Measurements from ENCODE around the gene CLOCK. TPM values are rescaled to one million over a fixed set of nuclear protein-coding genes. Genes with fewer than 3 reads are reported as not detected.

The CLOCK gene
- total RNA-seq, 4 donors from 2014 or later = 24.5 to 42.6 (median 34.8) TPM

- Histone ChIP-seq H3K4me1 (peaks cover 6 to 29% (median 19%) of the 10 kb centered on the region in 4 donors), H3K27ac (replicated peaks in 1 of 4) (no peak overlapping the region), H3K9me3 (no peaks in the 10 kb centered on the region), H3K27me3 (no peaks in the 10 kb centered on the region), H3K36me3 (no peaks in the 10 kb centered on the region), H3K4me3 (no peak overlapping the region)
- TF ChIP-seq CTCF (IDR thresholded peaks at IDR 0.05) = no peak
- no peak for DNase-seq (ENCODE audit: extremely low spot score)
- WGBS = 80% methylated on average over 2 of the region's 2 CpGs
- intact Hi-C loops (cut with DNase I) = loop anchor here (5.0 to 10.0 kb wide), 5 partner anchors 108 to 555 kb away; partner anchors contain the start of genes EXOC1, SRD5A3 and TMEM165
Measured at GRCh38 chr4:55549888-55550287, 3.2 kb upstream of the CLOCK start.

- peak overlapping the region; percentile 98 to 100 (median 98) for H3K27ac ChIP-seq (replicated peaks in 1 of 4)
- TF ChIP-seq CTCF (IDR thresholded peaks at IDR 0.05) (no peak), POLR2AphosphoS5 (IDR thresholded peaks at IDR 0.05) (no peak), EP300 (IDR thresholded peaks at IDR 0.05) (no peak)
- no peaks in the 10 kb centered on the region for H3K36me3 ChIP-seq
- 66% methylated on average over 4 of the region's 4 CpGs for WGBS
- no peak for DNase-seq (ENCODE audit: extremely low spot score)
- H3K9me3 ChIP-seq = no peaks in the 10 kb centered on the region
- peak overlapping the region; percentile 92 to 100 (median 96) for H3K4me3 ChIP-seq
- no peaks in the 10 kb centered on the region for H3K27me3 ChIP-seq
- H3K4me1 ChIP-seq = peaks cover 8 to 30% (median 22%) of the 10 kb centered on the region in 4 donors
- intact Hi-C loops (cut with DNase I) = loop anchor here (5.0 kb wide), 4 partner anchors 106 to 304 kb away; partner anchors contain the start of genes EXOC1, SRD5A3 and TMEM165
Measured at GRCh38 chr4:55547918-55548317, 1.2 kb upstream of the CLOCK start.

- Histone ChIP-seq H3K4me3 (peak overlapping the region; percentile 92 to 100 (median 96)), H3K36me3 (no peaks in the 10 kb centered on the region), H3K9me3 (no peaks in the 10 kb centered on the region), H3K27ac (replicated peaks in 1 of 4) (peak overlapping the region; percentile 98 to 100 (median 98)), H3K27me3 (no peaks in the 10 kb centered on the region), H3K4me1 (peaks cover 8 to 34% (median 21%) of the 10 kb centered on the region in 4 donors)
- DNase-seq (ENCODE audit: extremely low spot score) = no peak
- intact Hi-C loops (cut with DNase I) = loop anchor here (5.0 kb wide), 4 partner anchors 105 to 305 kb away; partner anchors contain the start of genes EXOC1, SRD5A3 and TMEM165
- TF ChIP-seq POLR2A (IDR thresholded peaks at IDR 0.05; ENCODE audit: low read depth) (no peak), EP300 (IDR thresholded peaks at IDR 0.05) (no peak), CTCF (IDR thresholded peaks at IDR 0.05) (no peak), POLR2AphosphoS5 (IDR thresholded peaks at IDR 0.05) (no peak)
- WGBS = 0% methylated on average over 9 of the region's 10 CpGs
Measured at GRCh38 chr4:55547466-55547770, 709 bp upstream of the CLOCK start.

GRCh38 chr4:55546506-55546755, 278 bp downstream of the CLOCK start:
- Histone ChIP-seq H3K27me3 (no peaks in the 10 kb centered on the region), H3K36me3 (no peaks in the 10 kb centered on the region), H3K27ac (replicated peaks in 1 of 4) (peak overlapping the region; percentile 98 to 100 (median 98)), H3K4me1 (peaks cover 8 to 34% (median 21%) of the 10 kb centered on the region in 4 donors), H3K4me3 (peak overlapping the region; percentile 92 to 100 (median 96)), H3K9me3 (no peaks in the 10 kb centered on the region)
- no peak for DNase-seq (ENCODE audit: extremely low spot score)
- intact Hi-C loops (cut with DNase I) = loop anchor here (5.0 kb wide), 4 partner anchors 104 to 306 kb away; partner anchors contain the start of genes EXOC1, SRD5A3 and TMEM165
- 0% methylated on average over 4 of the region's 16 CpGs for WGBS
- TF ChIP-seq POLR2A (IDR thresholded peaks at IDR 0.05; ENCODE audit: low read depth) (no peak), POLR2AphosphoS5 (IDR thresholded peaks at IDR 0.05) (no peak), CTCF (IDR thresholded peaks at IDR 0.05) (no peak), EP300 (IDR thresholded peaks at IDR 0.05) (no peak)

Measured in esophagus muscularis mucosa (tissue), 4 donors.